Measurements from ENCODE around the gene DPP3. TPM values are rescaled to one million over a fixed set of nuclear protein-coding genes. Genes with fewer than 3 reads are reported as not detected.

DPP3 gene
- total and polyA plus RNA-seq, 9 donors = 18.5 to 27.2 (median 23.0) TPM

- WGBS (ENCODE audit: insufficient coverage) = 55% methylated on average over 3 of the region's 3 CpGs
- no peaks in the 10 kb centered on the region for H3K36me3 ChIP-seq (ENCODE audit: control insufficient read depth, insufficient read depth, low read length)
Measured at GRCh38 chr11:66555416-66555815, 75.2 kb downstream of the DPP3 start.

GRCh38 chr11:66556086-66556485, 75.9 kb downstream of the DPP3 start:
- Histone ChIP-seq H3K36me3 (ENCODE audit: control insufficient read depth, insufficient read depth, low read length) (no peaks in the 10 kb centered on the region), H3K4me1 (ENCODE audit: control insufficient read depth, insufficient read depth, low read length) (peaks cover 4% of the 10 kb centered on the region), H3K9me3 (replicated peaks; ENCODE audit: control insufficient read depth, low read depth, low read length) (no peaks in the 10 kb centered on the region), H3K4me3 (ENCODE audit: low read length) (no peak overlapping the region), H3K27ac (ENCODE audit: low read length) (no peak overlapping the region), H3K27me3 (ENCODE audit: control insufficient read depth, insufficient read depth, low read length) (peaks cover 13% of the 10 kb centered on the region)
- 85% methylated on average over 7 of the region's 7 CpGs for WGBS (ENCODE audit: insufficient coverage)
- DNase-seq = no peak

More at GRCh38 chr11:66555416-66555815, 75.2 kb downstream of the DPP3 start:
- Histone ChIP-seq H3K9me3 (replicated peaks; ENCODE audit: control insufficient read depth, low read depth, low read length) (no peaks in the 10 kb centered on the region), H3K4me3 (ENCODE audit: low read length) (no peak overlapping the region), H3K4me1 (ENCODE audit: control insufficient read depth, insufficient read depth, low read length) (peaks cover 4% of the 10 kb centered on the region), H3K27ac (ENCODE audit: low read length) (no peak overlapping the region), H3K27me3 (ENCODE audit: control insufficient read depth, insufficient read depth, low read length) (peaks cover 13% of the 10 kb centered on the region)
- no peak for DNase-seq

- Histone ChIP-seq H3K4me3 (ENCODE audit: low read length) (no peak overlapping the region), H3K4me1 (ENCODE audit: control insufficient read depth, insufficient read depth, low read length) (peaks cover 4% of the 10 kb centered on the region), H3K27ac (ENCODE audit: low read length) (no peak overlapping the region), H3K27me3 (ENCODE audit: control insufficient read depth, insufficient read depth, low read length) (peaks cover 13% of the 10 kb centered on the region), H3K9me3 (replicated peaks; ENCODE audit: control insufficient read depth, low read depth, low read length) (no peaks in the 10 kb centered on the region), H3K36me3 (ENCODE audit: control insufficient read depth, insufficient read depth, low read length) (peaks cover 4% of the 10 kb centered on the region)
- 90% methylated on average over 24 of the region's 24 CpGs for WGBS (ENCODE audit: insufficient coverage)
- no peak for DNase-seq
Measured at GRCh38 chr11:66557733-66558326, 77.6 kb downstream of the DPP3 start.

Other genes with a start within 250 kb of the DPP3 start
- gene KLC2, start 222.7 kb upstream of the DPP3 start, total RNA-seq = 8.1 TPM
- gene KLC2, start 222.7 kb upstream of the DPP3 start, polyA plus RNA-seq (ENCODE audit: insufficient read depth in 1 of 8, insufficient read length in 8 of 8, low replicate concordance in 1 of 8) = 10 to 100 TPM; 13.3 to 22.4 (median 18.5) TPM
- gene RAB1B, start 211.8 kb upstream of the DPP3 start, total RNA-seq = 69.7 TPM
- gene RAB1B, start 211.8 kb upstream of the DPP3 start, polyA plus RNA-seq (ENCODE audit: insufficient read depth in 1 of 8, insufficient read length in 8 of 8, low replicate concordance in 1 of 8) = 100 to 1,000 TPM in 6 of 8 donors, 10 to 100 TPM in 2; 90.1 to 111 (median 101) TPM
- gene CNIH2, start 202.3 kb upstream of the DPP3 start, total RNA-seq = 1.0 TPM
- 1 to 10 TPM; 2.5 to 5.4 (median 4.4) TPM for gene CNIH2, start 202.3 kb upstream of the DPP3 start, polyA plus RNA-seq (ENCODE audit: insufficient read depth in 1 of 8, insufficient read length in 8 of 8, low replicate concordance in 1 of 8)
- 58.9 TPM for gene YIF1A, start 191.3 kb upstream of the DPP3 start, total RNA-seq
- 10 to 100 TPM; 45.3 to 56.2 (median 53.0) TPM for gene YIF1A, start 191.3 kb upstream of the DPP3 start, polyA plus RNA-seq (ENCODE audit: insufficient read depth in 1 of 8, insufficient read length in 8 of 8, low replicate concordance in 1 of 8)
- gene TMEM151A, start 188.5 kb upstream of the DPP3 start, total RNA-seq = not detected
- under 1 TPM in 1 of 8 donors, not detected in 7; 0.04 TPM for gene TMEM151A, start 188.5 kb upstream of the DPP3 start, polyA plus RNA-seq (ENCODE audit: insufficient read depth in 1 of 8, insufficient read length in 8 of 8, low replicate concordance in 1 of 8)
- 24.5 TPM for gene CD248, start 163.4 kb upstream of the DPP3 start, total RNA-seq
- gene CD248, start 163.4 kb upstream of the DPP3 start, polyA plus RNA-seq (ENCODE audit: insufficient read depth in 1 of 8, insufficient read length in 8 of 8, low replicate concordance in 1 of 8) = 100 to 1,000 TPM in 4 of 8 donors, 10 to 100 TPM in 4; 65.9 to 134 (median 98.9) TPM
- 6.0 TPM for gene RIN1, start 144.0 kb upstream of the DPP3 start, total RNA-seq
- gene RIN1, start 144.0 kb upstream of the DPP3 start, polyA plus RNA-seq (ENCODE audit: insufficient read depth in 1 of 8, insufficient read length in 8 of 8, low replicate concordance in 1 of 8) = 1 to 10 TPM; 5.3 to 9.6 (median 7.7) TPM
- gene BRMS1, start 135.3 kb upstream of the DPP3 start, total RNA-seq = 25.0 TPM
- gene BRMS1, start 135.3 kb upstream of the DPP3 start, polyA plus RNA-seq (ENCODE audit: insufficient read depth in 1 of 8, insufficient read length in 8 of 8, low replicate concordance in 1 of 8) = 10 to 100 TPM; 20.5 to 27.0 (median 23.6) TPM
- gene B4GAT1, start 132.8 kb upstream of the DPP3 start, total RNA-seq = 25.7 TPM
- gene B4GAT1, start 132.8 kb upstream of the DPP3 start, polyA plus RNA-seq (ENCODE audit: insufficient read depth in 1 of 8, insufficient read length in 8 of 8, low replicate concordance in 1 of 8) = 10 to 100 TPM; 17.7 to 24.1 (median 22.9) TPM
- 10.1 TPM for gene SLC29A2, start 108.7 kb upstream of the DPP3 start, total RNA-seq
- gene SLC29A2, start 108.7 kb upstream of the DPP3 start, polyA plus RNA-seq (ENCODE audit: insufficient read depth in 1 of 8, insufficient read length in 8 of 8, low replicate concordance in 1 of 8) = 10 to 100 TPM; 16.2 to 35.4 (median 30.0) TPM
- gene NPAS4, start 59.4 kb upstream of the DPP3 start, total RNA-seq = 0.27 TPM
- gene NPAS4, start 59.4 kb upstream of the DPP3 start, polyA plus RNA-seq (ENCODE audit: insufficient read depth in 1 of 8, insufficient read length in 8 of 8, low replicate concordance in 1 of 8) = under 1 TPM in 7 of 8 donors, not detected in 1; 0.05 to 0.57 (median 0.14) TPM
- gene MRPL11, start 41.6 kb upstream of the DPP3 start, total RNA-seq = 59.0 TPM
- gene MRPL11, start 41.6 kb upstream of the DPP3 start, polyA plus RNA-seq (ENCODE audit: insufficient read depth in 1 of 8, insufficient read length in 8 of 8, low replicate concordance in 1 of 8) = 10 to 100 TPM; 49.6 to 62.4 (median 54.9) TPM
- 8.2 TPM for gene PELI3, start 13.5 kb upstream of the DPP3 start, total RNA-seq
- 1 to 10 TPM; 4.7 to 6.5 (median 5.7) TPM for gene PELI3, start 13.5 kb upstream of the DPP3 start, polyA plus RNA-seq (ENCODE audit: insufficient read depth in 1 of 8, insufficient read length in 8 of 8, low replicate concordance in 1 of 8)
- gene BBS1, start 30.2 kb downstream of the DPP3 start, total RNA-seq = 18.8 TPM
- 10 to 100 TPM; 13.2 to 22.6 (median 17.4) TPM for gene BBS1, start 30.2 kb downstream of the DPP3 start, polyA plus RNA-seq (ENCODE audit: insufficient read depth in 1 of 8, insufficient read length in 8 of 8, low replicate concordance in 1 of 8)
- gene ZDHHC24, start 65.6 kb downstream of the DPP3 start, total RNA-seq = 3.5 TPM
- 1 to 10 TPM; 3.2 to 4.7 (median 3.8) TPM for gene ZDHHC24, start 65.6 kb downstream of the DPP3 start, polyA plus RNA-seq (ENCODE audit: insufficient read depth in 1 of 8, insufficient read length in 8 of 8, low replicate concordance in 1 of 8)
- 81.6 TPM for gene ACTN3, start 66.5 kb downstream of the DPP3 start, total RNA-seq
- gene ACTN3, start 66.5 kb downstream of the DPP3 start, polyA plus RNA-seq (ENCODE audit: insufficient read depth in 1 of 8, insufficient read length in 8 of 8, low replicate concordance in 1 of 8) = 100 to 1,000 TPM in 2 of 8 donors, 10 to 100 TPM in 5, 1 to 10 TPM in 1; 8.3 to 162 (median 39.3) TPM
- 29.0 TPM for gene CTSF, start 88.2 kb downstream of the DPP3 start, total RNA-seq
- 10 to 100 TPM; 22.4 to 36.7 (median 25.8) TPM for gene CTSF, start 88.2 kb downstream of the DPP3 start, polyA plus RNA-seq (ENCODE audit: insufficient read depth in 1 of 8, insufficient read length in 8 of 8, low replicate concordance in 1 of 8)
- 0.09 TPM for gene CCDC87, start 112.6 kb downstream of the DPP3 start, total RNA-seq
- under 1 TPM; 0.10 to 0.15 (median 0.13) TPM for gene CCDC87, start 112.6 kb downstream of the DPP3 start, polyA plus RNA-seq (ENCODE audit: insufficient read depth in 1 of 8, insufficient read length in 8 of 8, low replicate concordance in 1 of 8)
- gene CCS, start 112.8 kb downstream of the DPP3 start, total RNA-seq = 32.1 TPM
- gene CCS, start 112.8 kb downstream of the DPP3 start, polyA plus RNA-seq (ENCODE audit: insufficient read depth in 1 of 8, insufficient read length in 8 of 8, low replicate concordance in 1 of 8) = 10 to 100 TPM; 30.1 to 49.2 (median 39.2) TPM
- gene RBM14, start 136.2 kb downstream of the DPP3 start, total RNA-seq = 25.9 TPM
- gene RBM14, start 136.2 kb downstream of the DPP3 start, polyA plus RNA-seq (ENCODE audit: insufficient read depth in 1 of 8, insufficient read length in 8 of 8, low replicate concordance in 1 of 8) = 10 to 100 TPM; 35.2 to 56.5 (median 42.9) TPM
- gene RBM4, start 158.3 kb downstream of the DPP3 start, total RNA-seq = 98.1 TPM
- 100 to 1,000 TPM; 123 to 167 (median 148) TPM for gene RBM4, start 158.3 kb downstream of the DPP3 start, polyA plus RNA-seq (ENCODE audit: insufficient read depth in 1 of 8, insufficient read length in 8 of 8, low replicate concordance in 1 of 8)
- gene RBM4B, start 197.5 kb downstream of the DPP3 start, total RNA-seq = 26.7 TPM
- gene RBM4B, start 197.5 kb downstream of the DPP3 start, polyA plus RNA-seq (ENCODE audit: insufficient read depth in 1 of 8, insufficient read length in 8 of 8, low replicate concordance in 1 of 8) = 10 to 100 TPM; 28.3 to 42.8 (median 31.7) TPM
- gene SPTBN2, start 248.8 kb downstream of the DPP3 start, total RNA-seq = 13.3 TPM
- 10 to 100 TPM in 6 of 8 donors, 1 to 10 TPM in 2; 8.6 to 19.0 (median 16.9) TPM for gene SPTBN2, start 248.8 kb downstream of the DPP3 start, polyA plus RNA-seq (ENCODE audit: insufficient read depth in 1 of 8, insufficient read length in 8 of 8, low replicate concordance in 1 of 8)